HG03280 (cell line): ENCODE data around the gene SHKBP1.
"Not testable (repeated sequence)": the region's sequence is repeated elsewhere in the genome, so short reads cannot be mapped to it uniquely, and the experiment has no call there.

ENCODE experiments used
- ATAC-seq: cut with Tn5 transposase; IDR thresholded peaks from one replicate; pipeline ENCODE4 v1.9.1; 2021; ENCODE audit warnings: mild to moderate bottlenecking, moderate library complexity; ENCODE audit not compliant: unreplicated experiment

The SHKBP1 gene

GRCh38 chr19:40576585-40577451 is at the start of gene SHKBP1:
Gene SHKBP1 (plus strand): TSS chr19:40576873. CDS start chr19:40576900, 27 bp downstream.
- peak; percentile 98 for ATAC-seq

DNA sequence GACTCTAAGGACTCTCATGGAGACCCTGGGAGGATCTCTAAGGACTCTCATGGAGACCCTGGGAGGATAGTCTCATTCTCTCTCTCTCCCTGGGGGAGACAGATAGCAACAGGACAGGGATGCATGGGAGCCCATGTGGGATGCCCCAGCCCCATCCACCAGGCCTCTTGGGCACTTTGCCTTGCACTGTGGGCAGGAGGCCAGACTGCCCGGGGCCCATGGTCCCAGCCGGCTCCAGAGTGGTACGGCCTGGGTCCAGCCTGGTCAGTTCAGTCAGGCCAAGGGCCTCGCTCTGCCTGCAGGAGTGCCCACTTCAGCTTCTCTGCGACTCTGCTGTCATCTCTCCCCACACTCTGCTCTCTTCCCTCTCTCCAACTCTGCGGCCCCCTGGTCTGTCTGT is 48.6 kb upstream of the SHKBP1 start:
- ATAC-seq = no peak

DNA sequence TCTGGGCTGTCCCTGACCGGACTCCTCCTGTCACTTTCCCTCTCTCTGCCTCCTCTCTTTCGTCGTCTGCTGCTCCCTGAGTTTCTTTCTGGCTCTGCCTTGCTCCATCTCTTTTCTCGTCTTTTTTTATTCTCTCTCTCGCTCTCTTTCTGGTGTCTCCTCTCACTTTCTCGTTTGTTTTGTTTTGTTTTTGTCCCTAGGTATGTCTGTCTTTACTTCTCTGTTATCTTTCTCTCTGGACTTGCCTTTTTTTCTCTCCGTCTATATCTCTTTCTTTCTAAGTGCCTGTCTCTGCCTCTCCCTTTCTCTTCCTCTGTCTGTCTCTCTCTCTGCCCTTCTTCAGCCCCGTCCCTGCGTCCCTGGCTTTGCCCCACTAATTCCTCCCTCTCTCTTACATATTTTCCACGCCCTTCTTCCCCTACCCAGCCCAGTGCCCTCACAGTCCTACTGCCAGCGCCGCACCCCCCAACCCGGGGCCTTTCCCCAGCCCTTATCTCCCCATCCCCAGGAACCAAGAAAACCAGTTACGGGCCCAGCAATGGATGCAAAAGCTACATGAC is 48.1 kb upstream of the SHKBP1 start:
- ATAC-seq = no peak

- ATAC-seq = no peak
Measured at GRCh38 chr19:40529093-40529954, 47.3 kb upstream of the SHKBP1 start.

DNA sequence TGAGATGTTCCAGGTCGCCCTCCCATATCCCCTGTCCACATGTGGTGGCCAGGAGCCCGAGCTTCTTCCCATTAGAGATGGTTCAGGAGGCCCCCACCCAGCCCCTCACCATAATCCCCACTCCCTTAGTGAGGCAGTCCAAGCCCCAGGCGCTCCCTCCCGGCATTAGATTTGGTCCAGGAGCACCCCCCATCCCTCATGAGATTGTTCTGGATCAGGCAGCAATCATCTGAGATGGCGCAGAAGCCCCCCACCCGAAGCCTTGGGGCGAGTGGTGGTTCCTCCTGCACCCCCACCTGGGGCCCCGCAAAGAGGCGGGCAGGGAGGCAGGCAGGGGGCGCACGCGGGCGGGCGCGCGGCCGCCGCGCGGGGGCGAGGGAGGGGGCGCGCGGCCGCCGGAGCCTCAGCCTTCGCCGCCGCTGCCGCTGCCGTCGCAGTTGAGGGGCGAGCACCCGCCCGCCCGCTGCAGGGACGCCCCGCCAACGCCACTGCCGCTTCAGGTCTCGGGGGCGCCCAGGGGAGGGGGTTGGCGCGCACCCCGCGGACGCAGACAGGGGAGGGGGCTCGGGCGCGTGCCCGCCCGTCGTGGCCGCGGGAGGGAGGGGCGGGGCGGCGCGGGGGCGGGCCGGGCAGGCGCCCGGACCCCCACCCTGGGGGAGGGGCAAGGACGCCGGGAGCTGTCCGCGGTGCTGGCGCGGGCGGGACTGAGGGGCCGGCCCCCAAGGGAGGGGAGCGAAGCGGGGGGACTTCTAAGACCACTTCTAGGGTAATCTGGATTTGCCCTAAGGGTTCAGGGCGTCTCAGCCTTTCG is 46.4 kb upstream of the SHKBP1 start:
- ATAC-seq = no peak

DNA sequence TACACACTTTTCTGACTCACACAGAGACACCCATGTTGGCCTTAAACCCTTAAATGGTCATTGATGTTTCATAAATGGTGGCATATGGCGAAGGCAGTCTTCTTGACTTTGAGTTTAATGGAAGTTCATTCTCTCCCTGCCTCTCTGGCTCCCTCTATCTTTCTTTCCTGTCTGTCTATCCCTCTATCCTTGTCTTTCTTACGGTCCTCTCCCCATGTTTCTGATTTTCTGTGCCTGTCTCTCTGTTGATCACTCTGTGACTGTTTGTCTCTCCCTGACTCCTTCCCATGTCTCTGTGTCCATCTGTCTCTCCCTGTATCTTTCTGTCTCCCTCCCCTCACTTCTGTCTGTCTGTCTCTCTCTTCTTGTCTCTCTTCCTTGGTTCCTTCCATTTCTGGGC is 43.2 kb upstream of the SHKBP1 start:
- ATAC-seq = no peak

GRCh38 chr19:40534148-40534547 is 42.5 kb upstream of the SHKBP1 start:
- no peak for ATAC-seq

GRCh38 chr19:40539070-40539469 is 37.6 kb upstream of the SHKBP1 start:
- no peak for ATAC-seq

- no peak for ATAC-seq
Measured at GRCh38 chr19:40542202-40542859, 34.3 kb upstream of the SHKBP1 start.

DNA sequence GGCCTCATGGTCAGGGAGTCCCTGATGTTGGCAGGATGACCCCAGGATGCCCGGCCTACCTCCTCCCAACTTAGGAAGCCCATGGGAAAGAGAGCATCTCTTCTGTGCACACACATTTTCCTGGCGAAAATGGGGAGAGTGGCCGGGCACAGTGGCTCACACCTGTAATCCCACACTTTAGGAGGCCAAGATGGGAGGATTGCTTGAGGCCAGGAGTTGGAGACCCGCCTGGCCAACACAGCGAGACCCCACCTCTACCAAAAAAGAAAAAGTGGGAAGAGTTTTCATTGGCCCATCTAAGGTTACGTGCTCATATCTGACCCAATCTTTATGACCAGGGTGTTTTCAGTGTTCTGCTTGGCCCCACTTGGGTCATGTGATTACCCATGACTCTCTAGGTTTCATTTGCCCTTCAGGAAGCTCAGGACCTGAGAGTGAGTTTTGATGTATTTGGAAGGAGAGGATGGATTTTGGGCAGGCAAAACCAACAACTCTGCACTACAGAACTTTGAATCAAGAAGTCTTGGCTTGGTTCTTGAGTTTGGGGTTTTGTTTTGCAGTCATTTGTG is 33.6 kb upstream of the SHKBP1 start:
- no peak for ATAC-seq

- not testable (repeated sequence) for ATAC-seq
Measured at GRCh38 chr19:40546153-40546841, 30.4 kb upstream of the SHKBP1 start.

- not testable (repeated sequence) for ATAC-seq
Measured at GRCh38 chr19:40547190-40547589, 29.5 kb upstream of the SHKBP1 start.

DNA sequence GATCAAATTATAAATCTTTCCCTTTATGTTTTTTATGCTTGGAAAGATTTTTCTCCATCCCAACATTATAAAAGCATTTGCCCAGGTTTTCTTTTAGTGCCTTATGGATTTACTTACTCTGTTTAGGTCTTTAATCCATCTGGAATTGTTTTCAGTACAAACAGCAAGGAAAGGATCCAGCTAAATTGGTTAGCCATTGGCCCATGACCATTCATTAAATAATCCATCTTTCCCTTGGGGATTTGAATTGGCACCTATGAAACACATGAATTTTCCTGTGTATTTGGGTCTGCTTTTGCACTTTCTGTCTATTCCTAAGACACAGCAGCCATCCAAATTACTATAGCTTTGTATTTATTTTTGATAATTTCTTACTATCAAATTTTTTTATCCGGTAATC is 28.8 kb upstream of the SHKBP1 start:
- no peak for ATAC-seq

GRCh38 chr19:40549007-40549708 is 27.5 kb upstream of the SHKBP1 start:
- ATAC-seq = no peak

DNA sequence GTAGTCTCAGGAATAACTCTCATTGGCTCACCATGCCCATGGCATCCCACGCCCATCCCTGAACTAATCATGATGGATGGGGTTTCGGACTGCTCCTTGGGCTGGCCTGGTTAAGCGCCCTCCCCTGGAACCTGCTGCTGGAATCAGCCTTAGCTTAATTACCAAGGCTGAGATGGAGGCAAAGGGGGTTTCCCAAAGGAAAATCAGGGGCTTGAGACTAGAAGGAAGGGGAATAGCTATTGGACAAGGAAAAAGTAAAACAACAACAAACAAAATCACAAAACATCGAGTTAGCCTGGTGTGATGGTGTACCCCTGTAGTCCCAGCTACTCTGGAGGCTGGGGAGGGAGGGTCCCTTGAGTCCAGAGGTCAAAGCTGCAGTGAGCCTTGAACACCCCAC is 25.7 kb upstream of the SHKBP1 start:
- no peak for ATAC-seq

GRCh38 chr19:40552848-40553247 is 23.8 kb upstream of the SHKBP1 start:
- ATAC-seq = no peak

DNA sequence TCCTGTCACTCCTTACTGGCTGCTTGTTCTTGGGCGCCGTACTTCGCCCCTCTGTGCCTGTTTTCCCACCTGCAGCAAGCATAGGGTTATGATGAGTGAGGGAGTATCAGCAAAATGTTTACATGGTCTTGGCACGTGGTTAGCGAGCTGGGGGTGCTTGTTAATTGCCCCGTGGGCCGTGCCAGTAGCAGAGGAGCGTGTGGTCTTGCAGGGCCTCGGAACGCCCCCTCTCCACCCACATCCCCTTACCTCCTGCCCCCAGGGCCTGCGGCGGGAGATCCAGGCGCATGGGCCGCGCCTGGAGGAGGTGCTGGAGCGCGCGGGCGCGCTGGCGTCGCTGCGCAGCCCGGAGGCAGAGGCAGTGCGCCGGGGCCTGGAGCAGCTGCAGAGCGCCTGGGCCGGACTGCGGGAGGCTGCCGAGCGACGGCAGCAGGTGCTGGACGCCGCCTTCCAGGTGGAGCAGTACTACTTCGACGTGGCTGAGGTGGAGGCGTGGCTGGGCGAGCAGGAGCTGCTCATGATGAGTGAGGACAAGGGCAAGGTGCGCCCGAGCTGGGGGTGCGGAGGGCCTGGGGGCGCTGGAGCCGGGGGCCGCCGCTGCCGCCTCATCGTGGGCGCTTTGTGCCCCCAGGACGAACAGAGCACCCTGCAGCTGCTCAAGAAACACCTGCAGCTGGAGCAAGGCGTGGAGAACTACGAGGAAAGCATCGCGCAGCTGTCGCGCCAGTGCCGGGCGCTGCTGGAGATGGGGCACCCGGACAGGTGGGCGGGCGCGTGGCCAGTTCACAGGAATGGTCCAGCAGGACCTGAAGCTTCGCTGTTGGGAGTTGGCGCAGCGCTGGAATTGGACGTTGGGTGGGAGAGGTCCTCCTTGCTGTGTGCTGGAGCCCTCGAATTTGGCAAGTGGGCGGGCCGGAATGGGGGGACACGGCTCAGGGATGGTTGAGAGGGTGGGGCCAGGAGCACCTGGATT is 22.5 kb upstream of the SHKBP1 start:
- no peak for ATAC-seq
